B cell (primary cell): ENCODE data around the gene HOXA4.

Source experiments
- CTCF ChIP-seq: fragments of 200-600 bp; IDR thresholded peaks from one replicate; pipeline ENCODE4 v1.8.0; 2022; ENCODE audit warnings: antibody characterized with exemption, mild to moderate bottlenecking
- EZH2 ChIP-seq: IDR thresholded peaks from 2 replicates; pipeline ENCODE4 v1.6.1; 2012; ENCODE audit warnings: borderline replicate concordance, low read depth, mild to moderate bottlenecking, moderate library complexity, low read length; ENCODE audit not compliant: insufficient read depth, poor library complexity, severe bottlenecking

- TF ChIP-seq CTCF (no peak), EZH2 (no peak)
Observed at GRCh38 chr7:27154369-27154768, 23.8 kb upstream of the HOXA4 start.
